ENCODE measurements around the gene GOLIM4.
"Not testable (repeated sequence)": the region's sequence is repeated elsewhere in the genome, so short reads cannot be mapped to it uniquely, and the experiment has no call there.

Gene GOLIM4

DNA sequence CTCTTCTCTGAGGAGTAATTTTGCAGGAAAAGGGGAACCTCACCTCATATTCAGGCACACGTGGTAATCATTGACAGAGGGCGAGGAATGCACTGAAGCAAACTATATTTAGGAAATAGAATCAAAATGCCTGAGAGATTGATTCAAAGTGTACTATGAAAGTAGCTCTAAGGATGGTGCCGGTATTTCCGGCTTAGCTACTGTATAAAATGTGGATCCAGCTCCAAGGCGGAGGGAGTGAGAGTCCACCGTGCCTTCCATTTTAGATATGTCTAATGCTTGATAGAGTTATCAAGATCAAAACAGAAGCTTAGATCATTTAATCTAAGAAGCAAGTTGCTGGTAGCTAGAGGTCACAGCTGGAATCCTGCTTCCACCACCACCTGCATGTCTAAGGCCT is 33.0 kb downstream of the GOLIM4 start:
- no peak for TF ChIP-seq YY1 (IDR thresholded peaks at IDR 0.05; ENCODE audit: insufficient read depth, insufficient read length)
- TF ChIP-seq ZNF274 (IDR thresholded peaks at IDR 0.05; ENCODE audit: low read depth, low read length), result no peak
- TF ChIP-seq SUZ12 (IDR thresholded peaks at IDR 0.05; ENCODE audit: extremely low read depth, insufficient read depth, insufficient read length), result no peak
- no peak for DNase-seq (ENCODE audit: low read depth, low spot score)
- H3K4me3 ChIP-seq (ENCODE audit: insufficient read length, low read depth), result no peak overlapping the region
- no peaks in the 10 kb centered on the region for H3K27me3 ChIP-seq (ENCODE audit: insufficient read depth, insufficient read length)
- no peak overlapping the region for H3K9ac ChIP-seq (ENCODE audit: insufficient read length, low read depth)
- no peaks in the 10 kb centered on the region for H3K9me3 ChIP-seq (ENCODE audit: insufficient read depth, low read length)
- no peaks in the 10 kb centered on the region for H3K4me1 ChIP-seq (ENCODE audit: insufficient read depth, insufficient read length)
- H3K36me3 ChIP-seq (ENCODE audit: insufficient read depth, insufficient read length, low read length), result no peaks in the 10 kb centered on the region

DNA sequence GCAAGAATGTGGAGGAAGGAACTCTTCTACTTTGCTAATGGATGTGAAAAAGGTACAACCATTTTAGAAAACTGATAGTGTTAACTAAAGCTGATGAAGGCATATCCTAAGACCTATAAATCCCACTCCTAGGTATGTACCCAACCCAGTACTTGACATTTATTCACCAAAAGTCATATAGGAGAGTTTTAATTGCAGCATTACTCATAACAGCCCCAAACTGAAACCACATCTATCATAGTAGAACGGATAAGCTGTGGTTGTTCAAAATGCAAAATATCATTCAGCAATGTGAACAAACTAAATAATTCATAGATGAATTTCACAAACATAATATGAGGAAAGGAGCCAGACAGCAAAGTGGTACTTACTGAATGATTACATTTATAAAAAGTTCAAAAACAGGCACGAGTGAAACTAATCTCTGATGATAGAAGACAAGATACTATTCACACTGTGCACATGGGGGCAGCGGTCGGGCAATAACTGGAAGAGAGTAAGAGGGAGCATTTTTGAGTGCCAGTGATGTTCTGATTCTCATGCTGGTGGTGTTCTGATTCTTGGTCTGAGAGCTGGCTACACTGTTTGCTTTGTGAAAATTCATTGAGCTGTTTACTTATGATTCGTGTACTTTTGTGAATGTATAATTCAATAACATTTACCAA is 34.3 kb downstream of the GOLIM4 start:
- TF ChIP-seq SUZ12 (IDR thresholded peaks at IDR 0.05; ENCODE audit: extremely low read depth, insufficient read depth, insufficient read length) (no peak), ZNF274 (IDR thresholded peaks at IDR 0.05; ENCODE audit: low read depth, low read length) (no peak), YY1 (IDR thresholded peaks at IDR 0.05; ENCODE audit: insufficient read depth, insufficient read length) (no peak)
- no peak for DNase-seq (ENCODE audit: low read depth, low spot score)
- no peaks in the 10 kb centered on the region for H3K27me3 ChIP-seq (ENCODE audit: insufficient read depth, insufficient read length)
- H3K9me3 ChIP-seq (ENCODE audit: insufficient read depth, low read length), result peaks cover 7% of the 10 kb centered on the region; the same call in 1 of the 2 replicates
- no peaks in the 10 kb centered on the region for H3K4me1 ChIP-seq (ENCODE audit: insufficient read depth, insufficient read length)
- no peak overlapping the region for H3K9ac ChIP-seq (ENCODE audit: insufficient read length, low read depth)
- H3K4me3 ChIP-seq (ENCODE audit: insufficient read length, low read depth), result no peak overlapping the region
- H3K36me3 ChIP-seq (ENCODE audit: insufficient read depth, insufficient read length, low read length), result no peaks in the 10 kb centered on the region

DNA sequence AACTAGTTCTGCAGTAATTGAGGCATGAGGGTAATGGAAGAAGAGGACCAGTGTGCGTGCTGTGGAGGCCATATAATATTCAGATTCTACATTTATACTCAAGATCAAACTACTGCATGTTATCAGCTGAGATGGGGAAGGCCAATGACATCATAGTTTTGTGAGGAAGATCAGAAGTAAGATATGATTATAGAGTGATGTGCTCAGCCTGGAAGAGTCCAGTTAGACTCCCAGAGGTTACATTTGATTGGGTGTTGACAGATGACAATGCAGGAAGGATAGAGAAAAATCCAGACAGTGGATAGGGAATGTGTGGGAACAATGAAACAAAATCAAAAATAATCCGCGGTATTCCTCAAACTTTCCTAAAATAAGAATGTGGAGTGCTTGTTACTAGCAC is 35.4 kb downstream of the GOLIM4 start:
- Histone ChIP-seq H3K27me3 (ENCODE audit: insufficient read depth, insufficient read length) (no peaks in the 10 kb centered on the region), H3K9ac (ENCODE audit: insufficient read length, low read depth) (no peak overlapping the region), H3K9me3 (ENCODE audit: insufficient read depth, low read length) (peaks cover 15% of the 10 kb centered on the region; the same call in 1 of the 2 replicates), H3K4me3 (ENCODE audit: insufficient read length, low read depth) (no peak overlapping the region), H3K36me3 (ENCODE audit: insufficient read depth, insufficient read length, low read length) (no peaks in the 10 kb centered on the region), H3K4me1 (ENCODE audit: insufficient read depth, insufficient read length) (no peaks in the 10 kb centered on the region)
- TF ChIP-seq ZNF274 (IDR thresholded peaks at IDR 0.05; ENCODE audit: low read depth, low read length), result no peak
- no peak for TF ChIP-seq YY1 (IDR thresholded peaks at IDR 0.05; ENCODE audit: insufficient read depth, insufficient read length)
- no peak for TF ChIP-seq SUZ12 (IDR thresholded peaks at IDR 0.05; ENCODE audit: extremely low read depth, insufficient read depth, insufficient read length)
- no peak for DNase-seq (ENCODE audit: low read depth, low spot score)

DNA sequence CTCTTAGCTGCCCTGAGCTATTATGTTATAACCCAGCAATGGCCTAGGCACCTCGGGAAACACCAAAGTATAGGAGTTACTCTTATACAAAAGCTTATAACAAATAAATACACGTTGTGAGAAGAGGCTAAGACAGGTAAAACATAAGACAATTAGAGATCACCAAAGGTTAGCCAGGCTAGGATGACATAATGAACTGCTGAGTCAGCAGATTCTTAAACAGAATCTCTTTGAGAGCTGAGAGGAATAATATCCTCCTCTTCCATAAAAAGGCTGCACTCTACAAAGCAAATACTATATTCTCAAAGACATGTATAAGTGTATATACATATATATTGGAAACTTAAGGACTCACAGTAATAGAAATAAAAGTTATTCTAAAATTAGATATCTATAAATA is 37.2 kb downstream of the GOLIM4 start:
- no peak for DNase-seq (ENCODE audit: low read depth, low spot score)
- TF ChIP-seq ZNF274 (IDR thresholded peaks at IDR 0.05; ENCODE audit: low read depth, low read length) (no peak), SUZ12 (IDR thresholded peaks at IDR 0.05; ENCODE audit: extremely low read depth, insufficient read depth, insufficient read length) (no peak), YY1 (IDR thresholded peaks at IDR 0.05; ENCODE audit: insufficient read depth, insufficient read length) (no peak)
- Histone ChIP-seq H3K27me3 (ENCODE audit: insufficient read depth, insufficient read length) (no peaks in the 10 kb centered on the region), H3K9me3 (ENCODE audit: insufficient read depth, low read length) (peaks cover 21% of the 10 kb centered on the region; the same call in 1 of the 2 replicates), H3K4me1 (ENCODE audit: insufficient read depth, insufficient read length) (no peaks in the 10 kb centered on the region), H3K4me3 (ENCODE audit: insufficient read length, low read depth) (no peak overlapping the region), H3K36me3 (ENCODE audit: insufficient read depth, insufficient read length, low read length) (no peaks in the 10 kb centered on the region), H3K9ac (ENCODE audit: insufficient read length, low read depth) (no peak overlapping the region)

DNA sequence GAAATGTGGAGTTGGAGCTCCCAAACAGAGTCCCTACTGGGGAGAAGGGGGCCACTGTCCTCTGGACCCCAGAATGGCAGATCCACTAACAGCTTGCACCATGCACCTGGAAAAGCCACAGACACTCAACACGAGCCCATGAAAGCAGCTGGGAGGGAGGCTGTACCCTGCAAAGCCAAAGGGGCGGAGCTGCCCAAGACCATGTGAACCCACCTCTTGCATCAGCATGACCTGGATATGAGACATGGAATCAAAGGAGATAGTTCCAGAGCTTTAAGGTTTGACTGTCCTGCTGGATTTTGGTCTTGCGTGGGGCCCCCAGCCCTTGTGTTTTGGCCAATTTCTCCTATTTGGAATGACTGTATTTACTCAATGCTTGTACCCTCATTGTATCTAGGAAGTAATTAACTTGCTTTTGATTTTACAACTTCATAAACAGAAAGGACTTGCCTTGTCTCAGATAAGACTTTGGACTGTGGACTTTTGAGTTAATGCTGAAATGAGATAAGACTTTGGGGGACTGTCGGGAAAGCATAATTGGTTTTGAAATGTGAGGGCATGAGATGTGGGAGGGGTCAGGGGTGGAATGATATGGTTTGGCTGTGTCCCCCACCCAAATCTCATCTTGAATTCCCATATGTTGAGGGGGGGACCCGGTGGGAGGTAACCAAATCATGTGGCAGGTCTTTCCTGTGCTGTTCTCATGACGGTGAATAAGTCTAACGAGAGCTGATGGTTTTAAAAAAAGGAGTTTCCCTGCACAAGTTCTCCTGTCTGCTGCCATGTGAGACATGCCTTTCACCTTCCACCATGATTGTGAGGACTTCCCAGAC is 39.1 kb downstream of the GOLIM4 start:
- H3K9me3 ChIP-seq (ENCODE audit: insufficient read depth, low read length), result peaks cover 21% of the 10 kb centered on the region; the same call in 1 of the 2 replicates
- DNase-seq (ENCODE audit: low read depth, low spot score); H3K9ac ChIP-seq (ENCODE audit: insufficient read length, low read depth): not testable (repeated sequence)

DNA sequence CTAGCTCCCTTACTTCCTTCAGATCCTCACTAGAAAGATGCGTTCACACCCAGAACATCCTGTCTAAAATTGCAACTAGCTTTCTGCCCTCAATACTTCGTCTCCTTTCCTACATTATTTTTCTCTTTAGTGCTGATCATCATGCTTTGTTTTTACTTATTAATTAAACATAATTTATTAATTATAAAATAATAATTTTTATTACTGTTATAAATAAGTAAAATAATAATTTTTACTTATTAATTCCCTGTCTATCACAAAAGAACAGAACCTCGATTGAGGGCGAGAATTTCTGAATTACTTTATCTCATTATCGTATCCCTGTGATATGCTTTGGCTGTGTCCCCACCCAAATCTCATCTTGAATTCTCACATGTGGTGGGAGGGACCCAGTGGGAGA is 41.3 kb downstream of the GOLIM4 start:
- no peak overlapping the region for H3K9ac ChIP-seq (ENCODE audit: insufficient read length, low read depth)
- no peaks in the 10 kb centered on the region for H3K4me1 ChIP-seq (ENCODE audit: insufficient read depth, insufficient read length)
- H3K9me3 ChIP-seq (ENCODE audit: insufficient read depth, low read length), result peaks cover 21% of the 10 kb centered on the region; the same call in 1 of the 2 replicates
- TF ChIP-seq ZNF274 (IDR thresholded peaks at IDR 0.05; ENCODE audit: low read depth, low read length), result no peak
- no peak for TF ChIP-seq SUZ12 (IDR thresholded peaks at IDR 0.05; ENCODE audit: extremely low read depth, insufficient read depth, insufficient read length)
- no peak for TF ChIP-seq YY1 (IDR thresholded peaks at IDR 0.05; ENCODE audit: insufficient read depth, insufficient read length)
- DNase-seq (ENCODE audit: low read depth, low spot score), result no peak
- H3K36me3 ChIP-seq (ENCODE audit: insufficient read depth, insufficient read length, low read length), result no peaks in the 10 kb centered on the region
- no peak overlapping the region for H3K4me3 ChIP-seq (ENCODE audit: insufficient read length, low read depth)
- H3K27me3 ChIP-seq (ENCODE audit: insufficient read depth, insufficient read length), result no peaks in the 10 kb centered on the region

More for the DNA sequence above, 39.1 kb downstream of the GOLIM4 start:
- H3K4me3 ChIP-seq (ENCODE audit: insufficient read length, low read depth); H3K27me3 ChIP-seq (ENCODE audit: insufficient read depth, insufficient read length); H3K4me1 ChIP-seq (ENCODE audit: insufficient read depth, insufficient read length); H3K36me3 ChIP-seq (ENCODE audit: insufficient read depth, insufficient read length, low read length): not testable (repeated sequence)

DNA sequence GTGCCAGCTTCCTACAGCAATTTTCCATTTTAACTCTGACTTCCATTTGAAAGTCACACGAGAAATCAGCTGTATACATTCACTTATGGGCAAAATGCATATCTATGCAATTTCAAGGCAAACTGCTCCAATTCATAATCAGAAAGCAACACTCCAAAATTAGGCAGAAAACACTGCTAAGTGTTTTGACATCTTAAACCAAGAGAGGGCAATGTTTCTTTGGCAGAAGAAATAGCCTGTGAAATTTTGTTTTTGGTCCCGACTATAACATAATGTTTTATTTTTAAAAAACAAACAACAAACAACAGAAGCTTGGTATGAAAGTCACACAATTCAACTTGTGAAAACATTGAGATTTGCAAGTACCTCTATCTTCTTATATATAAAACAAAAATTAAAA is 42.6 kb downstream of the GOLIM4 start:
- no peak overlapping the region for H3K4me3 ChIP-seq (ENCODE audit: insufficient read length, low read depth)

More for the DNA sequence above, 42.6 kb downstream of the GOLIM4 start:
- DNase-seq (ENCODE audit: low read depth, low spot score), result no peak
- Histone ChIP-seq H3K9ac (ENCODE audit: insufficient read length, low read depth) (no peak overlapping the region), H3K4me1 (ENCODE audit: insufficient read depth, insufficient read length) (no peaks in the 10 kb centered on the region), H3K27me3 (ENCODE audit: insufficient read depth, insufficient read length) (no peaks in the 10 kb centered on the region), H3K9me3 (ENCODE audit: insufficient read depth, low read length) (peaks cover 21% of the 10 kb centered on the region; the same call in 1 of the 2 replicates), H3K36me3 (ENCODE audit: insufficient read depth, insufficient read length, low read length) (no peaks in the 10 kb centered on the region)
- TF ChIP-seq YY1 (IDR thresholded peaks at IDR 0.05; ENCODE audit: insufficient read depth, insufficient read length) (no peak), ZNF274 (IDR thresholded peaks at IDR 0.05; ENCODE audit: low read depth, low read length) (no peak), SUZ12 (IDR thresholded peaks at IDR 0.05; ENCODE audit: extremely low read depth, insufficient read depth, insufficient read length) (no peak)

All from NT2/D1 (cell line).